Upper lobe of left lung (tissue), 6 donors: ENCODE data around the gene TBC1D19. TPM values are rescaled to one million over a fixed set of nuclear protein-coding genes. Genes with fewer than 3 reads are reported as not detected.
A peak's percentile ranks its signal among the peaks of the same experiment; 100 is the strongest.

Source experiments
- ATAC-seq, 2 donors: fragments of 200-7000 bp; cut with Tn5 transposase; one replicate each; pipeline ENCODE4 v1.9.1; 2022; ENCODE audit warnings: mild to moderate bottlenecking in 2 of 2, moderate library complexity in 2 of 2; ENCODE audit not compliant: low FRiP score in 2 of 2
- DNase-seq, 2 donors: peaks; one replicate each; pipeline ENCODE4 v3.0.0-alpha.2; 2019 to 2020
- H3K27ac ChIP-seq, 4 donors: fragments of 200-600 bp; sonication (generic); one replicate each; pipeline ENCODE4 v1.5.1; 2016 to 2019
- H3K27me3 ChIP-seq, 4 donors: fragments of 200-600 bp; sonication (generic); one replicate each; pipeline ENCODE4 v1.5.1; 2017 to 2019
- H3K36me3 ChIP-seq, 4 donors: fragments of 200-600 bp; sonication (generic); one replicate each; pipeline ENCODE4 v1.5.1; 2016 to 2019
- H3K4me1 ChIP-seq, 4 donors: fragments of 200-600 bp; sonication (generic); one replicate each; pipeline ENCODE4 v1.5.1; 2018 to 2019
- H3K4me3 ChIP-seq, 4 donors: fragments of 200-600 bp; sonication (generic); one replicate each; pipeline ENCODE4 v1.5.1; 2017 to 2019; ENCODE audit warnings: mild to moderate bottlenecking in 2 of 4, moderate library complexity in 1 of 4
- H3K9me3 ChIP-seq, 4 donors: fragments of 200-600 bp; sonication (generic); one replicate each; pipeline ENCODE4 v1.5.1; 2018 to 2019
- CTCF ChIP-seq, 6 experiments: fragments of 450-650 bp in 4 of 6; fragments of 200-600 bp in 2 of 6; sonication (generic) in 2 of 6; IDR thresholded peaks; one replicate each; pipeline ENCODE4 v1.5.1; 2016 to 2019; ENCODE audit warnings: antibody characterized with exemption in 6 of 6
- EP300 ChIP-seq, 4 donors: sonication (generic); formaldehyde crosslinking; IDR thresholded peaks; one replicate each; pipeline ENCODE4 v1.5.1; 2017; ENCODE audit warnings: antibody characterized with exemption in 4 of 4, control low read depth in 2 of 4
- POLR2A ChIP-seq, 4 donors: fragments of 450-650 bp; IDR thresholded peaks; one replicate each; pipeline ENCODE4 v1.5.1; 2016 to 2017; ENCODE audit warnings: antibody characterized with exemption in 4 of 4, mild to moderate bottlenecking in 2 of 4
- POLR2AphosphoS5 ChIP-seq, 2 donors: sonication (generic); formaldehyde crosslinking; IDR thresholded peaks; one replicate each; pipeline ENCODE4 v1.5.1; 2017; ENCODE audit warnings: antibody characterized with exemption in 2 of 2
- WGBS, 2 donors: methylation state at CpG; one replicate each; pipeline ENCODE4 v1.1.5; 2017 to 2018; 5-methylcytosine and 5-hydroxymethylcytosine counted together
- total RNA-seq, 6 donors: library from RNA; depleted of rRNA in 4 of 6; stranded (reverse); fragments of >200 nt in 4 of 6; gene quantifications; one replicate each; pipeline versions ENCODE4 v1.1.0 to v1.2.1, GENCODE V29; 2016 to 2021
- donor health status: DM: no; HTN: no; CAD: no; lungs with moderate emphysema.
- donor health status: DM: no; HTN: yes; CAD: no; lungs with severe emphysema.

The TBC1D19 gene
- total RNA-seq, 6 donors from 2014 or later = 6.8 to 35.6 (median 11.8) TPM

- H3K4me3 ChIP-seq = no peak overlapping the region
- ATAC-seq (no peak), DNase-seq (no peak)
- H3K36me3 ChIP-seq = no peaks in the 10 kb centered on the region
- no peak overlapping the region for H3K27ac ChIP-seq
- WGBS, 2 donors = 62 to 72% methylated on average over 3 of the region's 3 CpGs
- no peaks in the 10 kb centered on the region for H3K4me1 ChIP-seq
- no peaks in the 10 kb centered on the region for H3K27me3 ChIP-seq
- H3K9me3 ChIP-seq = no peaks in the 10 kb centered on the region
- TF ChIP-seq CTCF (IDR thresholded peaks at IDR 0.05) = no peak
Measured at GRCh38 chr4:26558166-26558895, 25.6 kb upstream of the TBC1D19 start.

GRCh38 chr4:26566133-26566532 is 17.8 kb upstream of the TBC1D19 start:
- no peak for DNase-seq
- no peaks in the 10 kb centered on the region for H3K36me3 ChIP-seq
- H3K27me3 ChIP-seq = no peaks in the 10 kb centered on the region
- no peak overlapping the region for H3K4me3 ChIP-seq
- TF ChIP-seq EP300 (IDR thresholded peaks at IDR 0.05) = no peak
- TF ChIP-seq CTCF (IDR thresholded peaks at IDR 0.05) = no peak
- no peak for TF ChIP-seq POLR2A (IDR thresholded peaks at IDR 0.05)
- no peak for TF ChIP-seq POLR2AphosphoS5 (IDR thresholded peaks at IDR 0.05)
- no peak for ATAC-seq
- H3K4me1 ChIP-seq = no peaks in the 10 kb centered on the region
- H3K27ac ChIP-seq = no peak overlapping the region
- H3K9me3 ChIP-seq = no peaks in the 10 kb centered on the region

DNA sequence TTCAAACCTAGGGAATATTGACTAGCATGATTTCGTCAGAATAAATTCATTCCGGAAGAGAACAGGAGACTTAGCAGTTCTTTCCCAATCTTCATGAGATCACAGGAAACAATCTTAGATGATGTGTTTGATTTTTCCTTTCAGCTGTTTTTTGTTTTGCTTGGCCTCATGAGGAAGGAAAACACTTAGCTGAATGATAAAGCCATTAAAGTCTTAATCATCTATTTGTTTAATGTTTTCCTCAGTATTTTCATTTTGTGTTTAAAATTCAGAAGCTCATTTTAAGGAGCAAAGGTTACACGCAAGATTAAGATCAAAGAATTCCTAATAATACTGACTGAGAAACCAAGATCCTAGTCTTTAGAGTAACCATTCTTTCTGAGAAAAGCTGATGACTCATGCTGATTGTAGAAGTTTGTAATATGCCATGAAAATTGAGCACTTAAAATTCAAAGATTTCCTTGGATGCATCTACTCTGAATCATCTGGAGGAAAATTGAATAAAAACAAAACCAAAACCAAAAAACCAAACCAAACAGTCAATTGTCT is 15.4 kb upstream of the TBC1D19 start:
- H3K4me3 ChIP-seq = no peak overlapping the region
- no peaks in the 10 kb centered on the region for H3K9me3 ChIP-seq
- H3K27me3 ChIP-seq = no peaks in the 10 kb centered on the region
- 36 to 40% methylated on average over 3 of the region's 3 CpGs for WGBS, 2 donors
- H3K4me1 ChIP-seq = no peaks in the 10 kb centered on the region
- DNase-seq (no peak), ATAC-seq (peak in 1 of 2 donors; percentile 73)
- no peaks in the 10 kb centered on the region for H3K36me3 ChIP-seq
- TF ChIP-seq POLR2AphosphoS5 (IDR thresholded peaks at IDR 0.05) = no peak
- no peak for TF ChIP-seq POLR2A (IDR thresholded peaks at IDR 0.05)
- no peak for TF ChIP-seq EP300 (IDR thresholded peaks at IDR 0.05)
- no peak for TF ChIP-seq CTCF (IDR thresholded peaks at IDR 0.05)
- peak overlapping the region in 1 of 4 donors; percentile 13 for H3K27ac ChIP-seq

GRCh38 chr4:26570596-26570995 is 13.3 kb upstream of the TBC1D19 start:
- Histone ChIP-seq H3K27me3 (no peaks in the 10 kb centered on the region), H3K27ac (no peak overlapping the region), H3K4me3 (no peak overlapping the region), H3K4me1 (no peaks in the 10 kb centered on the region), H3K9me3 (no peaks in the 10 kb centered on the region), H3K36me3 (no peaks in the 10 kb centered on the region)
- WGBS, 2 donors = 61 to 80% methylated on average over 3 of the region's 3 CpGs
- DNase-seq (no peak), ATAC-seq (no peak)
- no peak for TF ChIP-seq EP300 (IDR thresholded peaks at IDR 0.05)
- TF ChIP-seq POLR2AphosphoS5 (IDR thresholded peaks at IDR 0.05) = no peak
- TF ChIP-seq POLR2A (IDR thresholded peaks at IDR 0.05) = no peak
- TF ChIP-seq CTCF (IDR thresholded peaks at IDR 0.05) = no peak

GRCh38 chr4:26573389-26573794 is 10.5 kb upstream of the TBC1D19 start:
- no peak overlapping the region for H3K27ac ChIP-seq
- no peaks in the 10 kb centered on the region for H3K36me3 ChIP-seq
- no peak overlapping the region for H3K4me3 ChIP-seq
- no peak for DNase-seq
- no peaks in the 10 kb centered on the region for H3K4me1 ChIP-seq
- no peaks in the 10 kb centered on the region for H3K27me3 ChIP-seq
- no peak for TF ChIP-seq POLR2A (IDR thresholded peaks at IDR 0.05)
- TF ChIP-seq EP300 (IDR thresholded peaks at IDR 0.05) = no peak
- TF ChIP-seq CTCF (IDR thresholded peaks at IDR 0.05) = no peak
- TF ChIP-seq POLR2AphosphoS5 (IDR thresholded peaks at IDR 0.05) = no peak
- ATAC-seq = no peak
- 96 to 100% methylated on average over 1 of the region's 1 CpG for WGBS, 2 donors
- H3K9me3 ChIP-seq = no peaks in the 10 kb centered on the region
